GM23338 (cell line): ENCODE results near the gene CDHR2. TPM values are rescaled to one million over a fixed set of nuclear protein-coding genes. Genes with fewer than 3 reads are reported as not detected.

Experiments
- ATAC-seq: fragments of 200-7000 bp; cut with Tn5 transposase; 3 replicates; pipeline ENCODE4 v1.9.1; 2020
- DNase-seq: peaks from one replicate; pipeline ENCODE4 v3.0.0-alpha.2; 2015; ENCODE audit warnings: low spot score
- H2AFZ ChIP-seq: fragments of 200-600 bp; sonication (generic); 2 replicates; pipeline ENCODE4 v1.8.0; 2016; ENCODE audit warnings: antibody characterized with exemption, mild to moderate bottlenecking, moderate library complexity
- H3F3A ChIP-seq: fragments of 200-600 bp; sonication (generic); replicated peaks from 2 replicates; pipeline ENCODE4 v1.8.0; 2017; ENCODE audit warnings: antibody characterized with exemption, mixed run types, low read depth
- H3K27ac ChIP-seq: fragments of 200-600 bp; sonication (generic); 2 replicates; pipeline ENCODE4 v1.6.1; 2016; ENCODE audit warnings: low read depth
- H3K27me3 ChIP-seq: fragments of 200-600 bp; sonication (generic); 2 replicates; pipeline ENCODE4 v1.8.0; 2016; ENCODE audit warnings: mild to moderate bottlenecking, mixed run types, moderate library complexity; ENCODE audit not compliant: insufficient read depth
- H3K36me3 ChIP-seq: fragments of 200-600 bp; sonication (generic); 2 replicates; pipeline ENCODE4 v1.8.0; 2016; ENCODE audit warnings: mild to moderate bottlenecking; ENCODE audit not compliant: insufficient read depth
- H3K4me1 ChIP-seq: fragments of 200-600 bp; sonication (generic); 2 replicates; pipeline ENCODE4 v1.8.0; 2016; ENCODE audit warnings: mild to moderate bottlenecking, moderate library complexity; ENCODE audit not compliant: insufficient read depth
- H3K4me2 ChIP-seq: fragments of 200-600 bp; sonication (generic); 2 replicates; pipeline ENCODE4 v1.7.1; 2017; ENCODE audit warnings: mixed run types
- H3K4me3 ChIP-seq: fragments of 200-600 bp; sonication (generic); 2 replicates; pipeline ENCODE4 v1.6.1; 2016; ENCODE audit warnings: mixed run types
- H3K79me2 ChIP-seq: fragments of 200-600 bp; sonication (generic); replicated peaks from 2 replicates; pipeline ENCODE4 v1.8.0; 2017; ENCODE audit warnings: mild to moderate bottlenecking; ENCODE audit not compliant: insufficient read depth
- H3K9me2 ChIP-seq: fragments of 200-600 bp; sonication (generic); 2 replicates; pipeline ENCODE4 v1.8.0; 2017; ENCODE audit not compliant: insufficient read depth
- H4K20me1 ChIP-seq: fragments of 200-600 bp; sonication (generic); replicated peaks from 2 replicates; pipeline ENCODE4 v1.8.0; 2017; ENCODE audit warnings: mild to moderate bottlenecking; ENCODE audit not compliant: insufficient read depth
- H3K27ac Mint-ChIP-seq: 2 replicates; pipeline ENCODE4 v1.8.0; 2020; ENCODE audit warnings: inconsistent platforms, mild to moderate bottlenecking, moderate library complexity, mixed read lengths
- H3K27me3 Mint-ChIP-seq: 3 replicates; pipeline ENCODE4 v1.8.0; 2022; ENCODE audit warnings: low read depth, mild to moderate bottlenecking, moderate library complexity, mixed read lengths, inconsistent platforms; ENCODE audit not compliant: insufficient read depth, poor library complexity
- H3K36me3 Mint-ChIP-seq: 3 replicates; pipeline ENCODE4 v1.8.0; 2021; ENCODE audit warnings: low read depth, mild to moderate bottlenecking, inconsistent platforms, moderate library complexity, mixed read lengths
- H3K4me1 Mint-ChIP-seq: 3 replicates; pipeline ENCODE4 v1.8.0; 2020; ENCODE audit warnings: mild to moderate bottlenecking, inconsistent platforms, mixed read lengths
- H3K4me3 Mint-ChIP-seq: 3 replicates; pipeline ENCODE4 v1.8.0; 2021; ENCODE audit warnings: moderate library complexity, mild to moderate bottlenecking, inconsistent platforms, mixed read lengths
- H3K9me3 Mint-ChIP-seq: 3 replicates; pipeline ENCODE4 v1.8.0; 2020; ENCODE audit warnings: moderate library complexity, mild to moderate bottlenecking, inconsistent platforms, mixed read lengths
- CREB1 ChIP-seq: fragments of 250-450 bp; sonication (Bioruptor Pico); IDR thresholded peaks from 2 replicates; pipeline ENCODE4 v1.5.0; 2020; ENCODE audit warnings: low read depth, mild to moderate bottlenecking, moderate library complexity
- EZH2 ChIP-seq: fragments of 200-600 bp; sonication (generic); IDR thresholded peaks from one replicate; pipeline ENCODE4 v1.8.0; 2017; ENCODE audit warnings: antibody characterized with exemption, mild to moderate bottlenecking, low read depth; ENCODE audit not compliant: unreplicated experiment
- EZH2phosphoT487 ChIP-seq: fragments of 200-600 bp; sonication (generic); IDR thresholded peaks from one replicate; pipeline ENCODE4 v1.8.1; 2018; ENCODE audit warnings: antibody characterized with exemption; ENCODE audit not compliant: unreplicated experiment
- JUNB ChIP-seq: IDR thresholded peaks from one replicate; pipeline ENCODE4 v1.6.1; 2016; ENCODE audit warnings: antibody characterized with exemption; ENCODE audit not compliant: unreplicated experiment
- NANOG ChIP-seq: IDR thresholded peaks from 2 replicates; pipeline ENCODE4 v1.6.1; 2016; ENCODE audit warnings: antibody characterized with exemption, borderline replicate concordance
- STAT1 ChIP-seq: IDR thresholded peaks from one replicate; pipeline ENCODE4 v1.6.1; 2016; ENCODE audit warnings: antibody characterized with exemption; ENCODE audit not compliant: unreplicated experiment
- ZNF114 ChIP-seq: fragments of 250-450 bp; sonication (Bioruptor Pico); IDR thresholded peaks from 2 replicates; pipeline ENCODE4 v1.5.0; 2020; ENCODE audit warnings: mild to moderate bottlenecking, moderate library complexity
- ZNF331 ChIP-seq: fragments of 250-450 bp; sonication (Bioruptor Pico); IDR thresholded peaks from 2 replicates; pipeline ENCODE4 v1.5.0; 2020; ENCODE audit warnings: low read depth, mild to moderate bottlenecking, moderate library complexity
- polyA plus RNA-seq: library from polyadenylated mRNA; unstranded; fragments of >200 nt; fragmentation: Nextera tagmentation; extraction: Ambion mirVana; gene quantifications from 2 replicates; pipeline ENCODE4 v1.2.1, GENCODE V29; 2016
- total RNA-seq: library from RNA; depleted of rRNA; stranded (reverse); fragments of >200 nt; shearing (Covaris generic); gene quantifications from 2 replicates; pipeline ENCODE4 v1.2.3, GENCODE V29; 2014
- TF ChIP-seq, protein P1 (sequence below), 2 experiments: fragments of 200-600 bp in 1 of 2; sonication (generic) in 1 of 2; conservative IDR thresholded peaks; 2 replicates each; pipeline versions ENCODE4 v1.5.1 to v1.6.1; 2016 to 2017; ENCODE audit warnings: antibody characterized with exemption in 2 of 2, low read depth in 2 of 2, mild to moderate bottlenecking in 2 of 2, moderate library complexity in 1 of 2

The CDHR2 gene
- total and polyA plus RNA-seq, 2 experiments from 2014 or later: not detected

DNA sequence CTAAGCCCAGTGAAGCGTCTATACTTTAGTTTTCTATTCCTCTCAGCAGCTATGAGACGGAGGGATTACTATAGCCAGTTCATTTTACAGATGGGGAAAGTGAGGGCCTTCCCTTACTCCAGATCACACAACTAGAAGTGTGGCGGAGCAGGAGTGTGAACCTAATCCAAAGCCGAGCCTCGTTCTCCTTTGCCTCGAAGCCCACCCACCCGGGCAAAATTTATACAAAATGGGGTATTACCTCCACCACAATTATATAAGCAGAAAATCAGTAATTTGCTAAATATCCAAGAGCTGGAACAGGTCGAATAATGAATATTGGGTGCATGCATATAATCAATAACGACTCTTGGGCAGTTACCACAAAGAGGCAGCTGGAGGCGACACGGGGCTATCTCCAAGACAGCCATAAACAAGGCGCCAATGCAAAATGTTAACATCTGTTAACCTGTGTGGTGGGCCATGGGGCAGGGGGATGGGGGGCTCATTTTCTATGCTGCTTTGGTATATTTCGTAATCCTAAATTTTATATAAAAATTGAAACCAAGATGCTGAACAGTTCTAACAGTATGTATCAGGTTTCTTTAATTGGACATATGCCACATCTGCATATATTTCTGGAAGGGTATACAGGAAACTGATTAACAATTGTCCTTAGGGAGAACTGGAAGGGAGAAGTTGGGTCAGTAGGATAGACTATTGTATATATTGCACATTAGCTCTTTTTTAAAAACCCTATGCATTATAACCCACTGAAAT lies 10.7 kb upstream of the CDHR2 start:
- H3F3A ChIP-seq: peaks cover 21% of the 10 kb centered on the region
- peaks cover 11% of the 10 kb centered on the region for H4K20me1 ChIP-seq
- Mint-ChIP-seq H3K9me3 (peaks cover 2% of the 10 kb centered on the region; the same call in 1 of the 3 replicates), H3K36me3 (peaks cover 28% of the 10 kb centered on the region), H3K4me3 (peak overlapping the region; percentile 99), H3K27me3 (peaks cover 27% of the 10 kb centered on the region), H3K4me1 (peaks cover 60% of the 10 kb centered on the region), H3K27ac (peak overlapping the region; percentile 100)
- no peak overlapping the region for H2AFZ ChIP-seq
- DNase-seq: peak; percentile 64
- no peaks in the 10 kb centered on the region for H3K27me3 ChIP-seq
- peak overlapping the region; percentile 93 for H3K27ac ChIP-seq
- H3K36me3 ChIP-seq: no peaks in the 10 kb centered on the region
- H3K4me3 ChIP-seq: peak overlapping the region; percentile 47
- ATAC-seq: no peak
- TF ChIP-seq, protein P1, sequence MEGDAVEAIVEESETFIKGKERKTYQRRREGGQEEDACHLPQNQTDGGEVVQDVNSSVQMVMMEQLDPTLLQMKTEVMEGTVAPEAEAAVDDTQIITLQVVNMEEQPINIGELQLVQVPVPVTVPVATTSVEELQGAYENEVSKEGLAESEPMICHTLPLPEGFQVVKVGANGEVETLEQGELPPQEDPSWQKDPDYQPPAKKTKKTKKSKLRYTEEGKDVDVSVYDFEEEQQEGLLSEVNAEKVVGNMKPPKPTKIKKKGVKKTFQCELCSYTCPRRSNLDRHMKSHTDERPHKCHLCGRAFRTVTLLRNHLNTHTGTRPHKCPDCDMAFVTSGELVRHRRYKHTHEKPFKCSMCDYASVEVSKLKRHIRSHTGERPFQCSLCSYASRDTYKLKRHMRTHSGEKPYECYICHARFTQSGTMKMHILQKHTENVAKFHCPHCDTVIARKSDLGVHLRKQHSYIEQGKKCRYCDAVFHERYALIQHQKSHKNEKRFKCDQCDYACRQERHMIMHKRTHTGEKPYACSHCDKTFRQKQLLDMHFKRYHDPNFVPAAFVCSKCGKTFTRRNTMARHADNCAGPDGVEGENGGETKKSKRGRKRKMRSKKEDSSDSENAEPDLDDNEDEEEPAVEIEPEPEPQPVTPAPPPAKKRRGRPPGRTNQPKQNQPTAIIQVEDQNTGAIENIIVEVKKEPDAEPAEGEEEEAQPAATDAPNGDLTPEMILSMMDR (conservative IDR thresholded peaks at IDR 0.05; ENCODE audit: low read depth in 2 of 2): peak; percentile 48 to 52
- TF ChIP-seq EZH2: no peak
- H3K4me2 ChIP-seq: peak overlapping the region; percentile 72
- H3K79me2 ChIP-seq: peaks cover 34% of the 10 kb centered on the region
- peaks cover 40% of the 10 kb centered on the region for H3K4me1 ChIP-seq
- H3K9me2 ChIP-seq: no peaks in the 10 kb centered on the region

DNA sequence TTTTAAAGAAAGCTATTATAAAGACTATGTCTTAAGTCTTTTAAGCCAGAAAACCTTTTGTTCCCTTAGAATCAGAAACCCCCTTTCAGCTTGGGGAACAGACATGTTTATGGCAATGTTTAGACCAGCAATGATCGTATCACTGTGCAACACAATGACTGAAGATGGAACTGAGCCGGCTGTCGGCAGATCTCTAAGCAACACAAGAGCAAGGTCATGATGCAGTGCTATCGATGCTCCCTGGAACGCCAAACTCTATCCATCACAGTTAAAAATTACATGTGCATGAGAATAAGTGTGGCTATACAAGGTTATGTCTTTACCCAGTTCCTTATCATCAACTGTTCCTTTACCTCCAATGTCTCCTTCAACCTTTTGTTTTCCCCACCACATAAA lies 10.2 kb upstream of the CDHR2 start:
- no peak overlapping the region for H3K4me3 Mint-ChIP-seq
- Histone ChIP-seq H3F3A (peaks cover 24% of the 10 kb centered on the region), H3K27ac (peak overlapping the region; percentile 93; the same call in 1 of the 2 replicates), H3K79me2 (peaks cover 28% of the 10 kb centered on the region), H3K9me2 (no peaks in the 10 kb centered on the region), H3K4me2 (peak overlapping the region; percentile 72; the same call in 1 of the 2 replicates), H3K4me1 (peaks cover 35% of the 10 kb centered on the region), H2AFZ (no peak overlapping the region), H3K27me3 (no peaks in the 10 kb centered on the region), H3K4me3 (no peak overlapping the region; the same call in 1 of the 2 replicates), H4K20me1 (peaks cover 7% of the 10 kb centered on the region; the same call in 1 of the 2 replicates), H3K36me3 (no peaks in the 10 kb centered on the region)
- H3K9me3 Mint-ChIP-seq: peaks cover 2% of the 10 kb centered on the region; the same call in 1 of the 3 replicates
- TF ChIP-seq ZNF331 (no peak), NANOG (no peak), EZH2 (no peak), EZH2phosphoT487 (no peak), JUNB (no peak), ZNF114 (CRISPR knock-in tag) (no peak), STAT1 (no peak), CREB1 (no peak)
- TF ChIP-seq, protein P1 (conservative IDR thresholded peaks at IDR 0.05; ENCODE audit: low read depth in 2 of 2): no peak
- peaks cover 54% of the 10 kb centered on the region for H3K4me1 Mint-ChIP-seq
- H3K27ac Mint-ChIP-seq: no peak overlapping the region; the same call in 1 of the 2 replicates
- peaks cover 22% of the 10 kb centered on the region for H3K36me3 Mint-ChIP-seq
- H3K27me3 Mint-ChIP-seq: peaks cover 25% of the 10 kb centered on the region
- ATAC-seq: no peak
- DNase-seq: no peak
